GM21825 (cell line): Measurements from ENCODE around the gene FAM53B.

Experiments used
- ATAC-seq: cut with Tn5 transposase; IDR thresholded peaks from one replicate; pipeline ENCODE4 v1.9.1; 2021; ENCODE audit warnings: mild to moderate bottlenecking, moderate library complexity; ENCODE audit not compliant: unreplicated experiment

Gene FAM53B

DNA sequence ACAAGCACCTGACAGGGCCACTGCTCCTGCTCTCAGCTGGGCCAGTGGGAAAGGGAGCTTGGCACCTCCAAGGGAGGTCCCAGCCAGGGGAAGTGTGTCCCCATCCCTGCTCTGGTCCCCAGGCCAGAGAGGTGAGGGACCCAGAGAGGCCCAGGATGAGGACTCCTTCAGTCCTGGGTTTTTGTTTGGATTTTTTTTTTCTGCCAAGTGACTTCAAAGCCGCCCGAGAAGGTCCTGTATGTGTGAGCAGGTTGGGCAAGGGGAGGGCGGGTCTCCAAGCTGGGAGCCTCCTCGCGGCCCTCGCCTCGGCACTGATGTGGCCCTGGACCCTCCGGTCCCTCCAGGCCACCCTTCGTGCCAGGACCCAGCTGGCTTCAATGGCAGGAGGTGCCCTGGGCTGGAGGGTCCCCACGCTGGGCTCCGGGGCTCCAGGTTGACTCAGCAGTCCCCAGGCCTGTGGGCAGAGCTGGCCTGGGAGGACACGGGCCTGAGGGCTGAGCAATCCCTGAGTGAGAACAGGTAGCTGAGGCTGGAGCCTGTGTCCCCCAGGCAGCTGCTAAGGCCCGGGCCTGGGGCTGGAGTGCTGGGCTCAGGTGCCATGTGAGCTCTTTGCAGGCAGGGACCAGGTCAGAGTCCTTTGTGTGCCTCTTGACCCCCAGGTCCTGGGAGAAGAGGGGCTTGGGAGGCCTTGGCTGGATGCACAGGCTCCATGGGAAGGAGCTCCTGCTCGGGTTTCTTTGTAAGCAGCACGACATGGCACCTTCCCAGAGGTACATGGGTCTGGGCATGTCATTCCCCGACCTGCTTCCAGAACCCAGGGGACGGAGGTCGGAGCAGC, 140.6 kb downstream of the FAM53B start:
- no peak for ATAC-seq

DNA sequence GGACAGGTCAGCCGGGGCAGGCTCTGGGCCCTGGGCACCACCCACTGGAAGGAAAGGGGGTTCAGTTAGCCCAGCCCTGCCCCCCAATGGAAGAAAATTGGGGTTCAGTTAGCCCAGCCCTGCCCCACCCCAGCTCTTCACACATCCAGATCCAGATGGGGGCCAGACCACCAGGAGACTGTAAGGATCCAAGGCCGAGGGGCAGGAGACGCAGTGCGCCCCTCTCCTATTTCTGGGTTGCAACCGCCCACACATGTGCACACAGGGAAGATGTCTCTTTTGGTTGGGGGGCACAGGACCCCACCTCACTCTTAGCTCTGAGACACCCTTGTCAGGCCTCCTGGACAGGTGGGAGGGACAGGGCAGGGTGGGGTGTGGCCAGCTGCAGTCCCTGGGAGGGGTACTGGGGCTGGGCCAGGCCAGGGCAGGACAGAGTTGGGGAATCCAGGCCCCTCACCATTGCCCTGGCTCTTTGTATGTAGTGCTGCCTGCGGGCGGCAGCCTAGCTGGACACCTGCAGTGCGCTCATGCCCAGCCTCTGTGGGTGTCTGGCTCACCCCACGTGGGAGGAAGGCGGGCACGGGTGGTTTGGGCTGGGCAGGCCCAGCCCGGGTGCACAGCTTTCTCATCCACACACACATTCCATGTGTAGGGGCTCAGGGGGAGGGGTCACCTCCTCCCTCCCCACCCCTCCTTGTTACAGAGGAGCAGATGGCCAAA, 141.4 kb downstream of the FAM53B start:
- ATAC-seq, result no peak

DNA sequence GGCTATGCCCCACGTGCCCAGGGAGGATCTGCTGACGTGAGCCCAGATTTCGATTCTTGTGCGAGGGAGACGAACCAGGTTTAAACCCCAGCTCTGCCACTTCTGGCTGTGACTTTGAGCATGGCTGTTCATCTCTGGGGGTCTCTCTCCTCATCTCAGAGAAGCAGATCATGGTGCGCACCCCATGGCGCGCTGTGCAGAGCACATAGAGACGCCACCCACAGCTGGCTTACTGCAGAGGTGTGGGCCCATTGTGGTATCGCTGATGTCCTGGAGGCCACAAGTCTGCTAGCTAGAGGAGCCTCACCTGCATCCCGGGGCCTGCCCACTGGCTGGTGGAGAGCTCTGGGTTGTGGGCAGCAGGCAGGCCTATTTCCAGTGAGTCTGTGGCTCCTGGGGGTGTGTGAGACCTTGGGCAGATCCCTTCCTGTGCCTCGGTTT, 142.0 kb downstream of the FAM53B start:
- no peak for ATAC-seq

DNA sequence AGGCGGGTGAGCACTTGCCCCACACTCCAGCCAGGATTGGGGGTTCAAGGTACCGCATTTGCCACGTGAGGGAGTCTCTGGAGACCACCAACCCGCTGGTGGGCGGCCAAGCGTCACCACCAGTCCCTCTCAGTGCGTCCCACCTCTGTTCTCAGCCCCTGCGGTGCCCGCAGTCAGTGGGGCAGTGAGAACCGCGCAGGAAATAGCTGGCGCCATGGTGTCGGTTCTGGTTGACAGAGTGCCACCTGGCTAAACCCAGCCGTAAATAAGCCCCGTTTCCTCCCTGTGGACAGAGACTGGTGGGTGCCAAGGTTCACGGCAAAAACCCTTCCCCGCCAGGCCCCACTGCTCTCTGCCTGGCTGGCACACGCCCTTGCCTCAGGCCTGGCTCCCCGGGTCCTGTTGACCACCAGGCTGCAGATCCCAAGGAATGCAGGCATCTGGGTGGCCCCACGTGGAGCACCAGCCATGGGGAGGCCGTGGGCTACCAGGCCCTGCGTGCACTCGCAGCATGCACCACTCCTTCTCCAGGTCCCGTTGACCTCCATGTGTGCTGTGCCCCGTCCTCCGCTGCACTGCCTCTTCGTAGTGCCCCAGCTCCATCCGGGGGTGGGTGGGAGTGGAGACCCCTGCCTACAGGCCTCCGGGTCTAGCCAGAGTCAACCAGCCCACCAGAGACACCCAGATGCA, 142.6 kb downstream of the FAM53B start:
- ATAC-seq, result no peak

DNA sequence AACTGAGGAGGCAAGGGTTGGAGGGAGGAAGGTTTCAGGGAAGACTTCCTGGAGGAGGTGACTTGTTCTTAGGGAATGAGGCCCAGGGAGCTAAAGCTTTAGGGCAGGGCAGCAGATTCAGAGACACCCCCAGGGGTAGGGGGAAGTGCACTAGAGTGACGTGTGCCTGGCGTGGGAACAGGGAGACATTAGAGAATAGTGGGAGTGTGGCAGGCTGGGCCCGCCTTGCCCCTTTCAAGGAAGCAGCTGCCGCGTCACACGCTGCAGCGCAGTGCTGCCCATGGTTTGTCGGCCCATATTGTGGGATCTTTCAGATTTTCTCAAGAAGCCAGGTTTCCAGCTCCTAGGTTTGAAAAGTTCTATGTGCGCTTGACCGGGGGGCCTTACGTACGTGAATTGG, 143.2 kb downstream of the FAM53B start:
- ATAC-seq, result no peak

DNA sequence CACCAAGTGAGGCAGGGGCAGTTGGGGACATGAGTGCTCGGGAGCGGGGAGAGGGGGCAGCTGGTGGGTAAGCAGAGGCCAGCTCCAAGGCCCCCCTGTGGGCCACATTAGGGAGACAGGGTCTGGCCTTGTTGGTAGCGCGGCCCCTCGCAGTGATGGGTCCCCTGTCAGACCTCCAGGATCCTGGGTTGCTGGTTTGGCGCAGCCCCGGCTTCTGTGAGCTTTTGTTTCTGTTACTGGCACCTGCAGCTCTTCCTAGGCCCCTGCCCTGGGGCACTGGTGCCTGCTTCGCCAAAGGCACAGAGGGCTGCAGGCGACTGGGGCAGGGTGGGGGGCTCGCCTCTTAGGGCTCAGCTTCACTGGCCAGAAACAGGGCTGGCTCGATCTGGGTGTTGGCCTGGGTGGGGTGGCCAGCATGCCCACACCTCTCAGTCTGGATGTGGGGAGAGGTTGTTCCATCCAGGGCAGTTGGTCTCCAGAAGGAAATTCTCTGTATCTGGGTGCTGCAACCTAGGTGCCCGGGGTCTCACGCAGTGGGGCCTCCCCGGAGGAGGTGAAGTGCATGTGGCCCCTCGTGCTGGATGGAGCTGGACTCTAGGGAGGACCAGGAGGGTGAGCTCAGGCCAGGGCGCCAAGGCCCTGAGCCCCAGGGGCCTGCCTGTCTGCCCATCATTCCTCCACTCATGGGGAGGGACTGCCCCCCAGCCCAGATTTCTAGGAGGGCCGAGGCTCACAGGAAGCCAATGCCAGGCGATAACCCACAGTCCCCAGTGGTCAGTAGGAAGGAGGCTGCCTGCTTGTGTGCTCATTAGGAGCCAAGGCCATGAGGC, 143.9 kb downstream of the FAM53B start:
- no peak for ATAC-seq

DNA sequence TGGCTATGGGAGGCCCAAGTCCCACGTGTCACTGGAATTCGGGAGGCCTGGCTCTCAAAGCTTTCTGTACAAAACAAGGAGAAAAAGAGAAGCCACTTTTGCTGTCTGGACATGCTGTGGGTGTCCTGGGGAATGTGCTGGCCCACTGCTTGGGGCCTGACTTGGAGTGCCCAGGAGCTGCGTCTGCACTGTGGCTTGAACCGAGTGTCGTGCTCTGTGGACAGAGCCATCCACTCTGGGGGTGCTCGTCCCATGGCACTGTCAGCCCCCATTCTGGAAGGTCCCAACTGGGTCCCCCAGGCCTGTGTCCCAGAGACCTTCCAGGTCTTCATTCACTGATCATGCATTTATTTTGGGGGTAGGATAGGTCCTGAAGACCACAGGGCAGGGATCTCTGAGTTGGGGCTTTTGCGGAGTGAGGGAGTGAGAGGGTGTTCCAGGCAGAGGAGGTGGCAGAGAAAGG, 144.6 kb downstream of the FAM53B start:
- ATAC-seq, result no peak

DNA sequence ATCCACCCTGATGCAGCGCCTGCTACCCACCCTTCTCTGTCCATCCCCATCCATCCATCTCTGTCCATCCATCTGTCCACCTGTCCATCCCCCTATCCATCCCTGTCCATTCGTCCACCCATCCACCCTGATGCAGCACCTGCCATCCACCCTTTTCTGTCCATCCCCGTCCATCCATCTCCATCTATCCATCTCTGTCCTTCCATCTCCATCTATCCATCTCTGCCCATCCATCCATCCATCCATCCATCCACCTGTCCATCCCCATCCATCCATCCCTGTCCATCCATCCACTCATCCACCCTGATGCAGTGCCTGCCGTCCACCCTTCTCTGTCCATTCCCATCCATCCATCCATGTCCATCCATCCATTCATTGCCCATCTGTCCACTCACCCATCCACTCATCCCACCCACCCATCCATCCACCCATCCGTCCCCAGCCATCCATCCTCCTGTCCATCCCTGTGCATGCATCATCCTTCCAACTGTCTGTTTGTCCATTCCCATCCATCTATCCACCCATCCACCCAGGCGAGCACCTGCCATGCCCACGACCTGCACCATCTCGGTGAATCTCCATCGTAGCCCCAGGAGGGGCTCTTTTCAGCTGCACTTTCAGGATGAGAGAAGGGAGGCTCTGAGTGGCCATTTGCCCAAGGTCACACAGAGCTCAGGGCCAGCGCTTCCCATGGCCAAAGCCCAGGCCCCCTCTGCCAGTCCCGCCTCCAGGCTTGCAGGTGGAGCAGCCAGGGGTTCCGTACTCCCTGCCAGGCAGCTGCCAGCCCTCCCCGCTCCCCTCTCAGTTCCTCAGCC, 145.2 kb downstream of the FAM53B start:
- ATAC-seq, result no peak

DNA sequence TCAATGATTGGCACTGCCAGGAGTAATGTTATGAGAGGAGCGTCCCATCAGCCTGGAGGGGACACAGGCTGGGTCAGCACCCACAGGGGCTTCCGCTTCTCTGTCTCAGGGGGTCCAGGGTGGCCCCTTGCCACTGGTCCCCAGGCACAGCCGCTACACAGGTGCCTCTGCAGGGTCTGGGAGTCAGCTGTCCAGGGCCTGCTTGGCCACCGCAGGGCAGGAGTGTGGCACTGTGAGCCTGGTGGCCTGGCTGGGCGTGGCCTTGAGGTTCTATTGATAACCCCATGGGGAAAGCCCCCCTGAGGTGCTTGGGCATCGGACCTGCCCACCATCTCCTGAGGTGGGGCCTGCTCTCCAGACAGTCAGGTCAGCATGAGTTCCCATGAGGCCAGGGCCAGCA, 146.0 kb downstream of the FAM53B start:
- ATAC-seq, result no peak

DNA sequence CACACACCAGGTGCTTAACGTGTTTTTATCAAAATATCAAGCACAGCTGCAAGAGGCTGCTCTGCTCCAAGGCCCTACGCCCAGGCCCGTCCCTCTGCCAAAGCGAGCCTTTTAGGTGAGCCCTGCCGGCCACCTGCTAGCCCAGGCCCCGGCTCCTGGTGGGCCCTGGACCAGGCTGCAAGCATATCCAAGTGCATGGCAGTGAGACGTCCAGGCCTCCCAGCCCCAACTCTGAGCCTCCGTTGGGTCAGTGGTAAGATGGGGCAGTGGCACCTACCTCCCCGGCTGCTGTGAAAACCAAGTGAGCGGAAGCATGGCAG, 146.4 kb downstream of the FAM53B start:
- no peak for ATAC-seq

DNA sequence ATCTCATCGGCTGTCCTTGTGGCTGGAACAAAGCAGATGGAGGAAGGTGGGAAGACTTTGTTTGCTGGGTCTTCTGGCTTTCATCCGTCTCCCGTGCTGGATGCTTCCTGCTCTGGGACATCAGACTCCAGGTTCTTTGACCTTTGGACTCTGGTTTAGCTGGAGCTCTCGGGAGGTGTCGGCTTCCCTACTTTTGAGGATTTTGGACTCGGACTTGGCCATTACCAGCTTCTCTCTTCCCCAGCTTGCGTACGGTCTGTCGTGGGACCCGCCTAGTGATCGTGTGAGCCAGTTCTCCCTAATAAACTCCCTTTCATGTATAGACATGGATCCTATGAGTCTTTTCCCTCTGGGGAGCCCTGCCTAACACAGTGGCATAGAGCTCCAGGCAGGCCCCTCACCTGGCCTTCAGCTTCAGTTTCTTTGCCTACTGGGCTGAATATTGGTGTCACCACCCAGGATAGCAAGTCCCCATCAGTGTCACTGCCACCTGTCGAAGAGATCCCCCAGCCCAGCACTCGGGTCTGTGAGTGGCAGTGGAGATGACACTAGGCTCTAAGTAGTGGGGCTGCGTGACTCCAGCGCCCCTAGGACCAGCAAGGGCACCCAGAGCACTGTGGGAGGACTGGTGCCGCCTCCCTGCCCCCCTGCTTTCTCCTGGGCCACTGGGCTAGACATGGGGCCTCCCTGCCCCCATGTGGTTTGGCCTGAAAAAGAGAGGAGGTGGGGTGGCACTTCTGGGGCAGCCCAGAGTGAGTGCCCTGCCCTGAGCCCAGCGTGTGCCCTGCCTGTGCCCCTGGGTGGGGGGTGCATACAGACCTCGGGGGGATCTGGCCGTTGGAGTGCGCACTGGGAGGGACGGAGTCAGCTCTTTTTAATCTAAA, 147.0 kb downstream of the FAM53B start:
- ATAC-seq, result no peak

DNA sequence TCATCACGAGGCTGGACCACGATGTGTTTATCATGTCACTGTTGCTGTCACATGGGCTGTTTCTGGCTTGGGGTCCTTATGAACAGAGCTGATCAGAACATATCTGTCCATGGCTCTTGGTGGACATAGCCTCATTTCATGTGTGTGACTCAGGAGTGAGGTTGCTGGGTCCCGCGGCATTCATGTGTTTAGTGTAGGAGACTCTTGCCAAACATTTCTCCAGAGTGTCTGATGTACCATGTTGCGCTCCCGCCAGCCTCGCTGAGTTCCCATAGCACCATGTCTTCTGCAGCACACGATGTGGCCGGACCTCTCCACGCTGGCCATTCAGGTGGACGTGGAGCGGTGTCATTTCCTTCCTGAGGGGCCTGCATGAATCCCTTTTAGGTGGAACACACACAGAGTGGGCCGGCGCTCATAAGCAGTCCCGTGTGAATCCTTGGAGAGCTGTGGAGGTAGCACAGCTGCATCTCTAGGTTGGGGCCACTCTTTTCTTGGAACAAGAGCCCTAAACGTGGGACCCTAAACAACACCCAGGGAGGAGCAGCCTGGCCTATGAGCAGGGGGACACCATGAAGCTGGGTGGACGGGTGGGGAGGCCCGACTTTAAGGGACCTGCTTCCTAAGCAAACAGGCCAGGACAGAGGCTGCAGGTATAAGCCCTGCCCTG, 147.9 kb downstream of the FAM53B start:
- no peak for ATAC-seq

DNA sequence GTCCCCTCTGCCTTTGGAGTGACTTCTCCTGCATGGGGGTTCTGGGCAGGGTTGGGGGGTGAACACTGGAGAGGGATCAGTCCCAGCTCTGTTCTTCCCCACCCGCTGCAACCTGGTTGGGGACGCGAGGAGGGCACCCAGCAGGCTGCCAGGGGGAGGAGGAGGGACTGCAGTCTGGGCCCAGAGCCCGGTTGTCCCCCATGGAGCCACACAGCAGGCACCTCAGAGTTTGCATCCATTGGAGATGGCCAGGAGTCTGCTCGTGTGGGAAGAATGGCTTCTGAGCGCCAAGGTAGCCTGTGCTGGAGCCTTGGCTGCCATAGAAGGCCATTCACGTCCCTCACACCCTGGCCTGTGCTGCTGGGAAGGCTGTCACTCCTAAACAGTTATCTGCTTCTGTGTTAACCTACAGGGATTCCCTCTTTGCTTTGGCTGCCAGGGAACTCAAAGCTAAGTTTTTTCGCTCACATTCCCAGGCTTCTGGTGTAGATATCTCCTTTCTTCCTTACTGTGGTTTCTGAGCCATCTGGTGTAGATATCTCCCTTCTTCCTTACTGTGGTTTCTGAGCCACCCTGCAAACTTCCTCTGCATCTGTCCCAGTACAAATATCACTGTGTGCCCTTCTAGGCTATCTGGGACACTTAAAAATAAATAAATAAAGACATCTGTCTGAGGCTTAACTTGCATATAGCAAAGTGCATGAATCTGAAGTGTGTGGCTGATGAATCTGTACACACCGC, 148.9 kb downstream of the FAM53B start:
- ATAC-seq, result no peak

DNA sequence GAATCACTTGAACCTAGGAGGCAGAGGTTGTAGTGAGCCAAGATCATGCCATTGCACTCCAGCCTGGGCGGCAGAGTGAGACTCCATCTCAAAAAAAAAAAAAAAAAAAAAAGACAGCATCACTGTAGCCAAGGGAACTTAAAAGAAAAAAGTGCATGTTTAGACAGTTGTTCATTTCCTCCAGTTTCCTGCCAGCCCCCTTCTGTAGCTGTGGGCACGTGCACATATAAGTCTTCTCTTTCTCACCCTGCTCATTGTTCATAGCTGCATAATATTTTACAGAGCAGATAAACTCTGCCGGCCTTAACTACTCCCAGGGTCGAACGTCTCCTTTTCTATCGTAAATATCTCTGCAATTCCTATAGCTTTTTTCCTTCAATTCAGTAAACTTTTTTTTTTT, 149.9 kb downstream of the FAM53B start:
- ATAC-seq, result no peak

DNA sequence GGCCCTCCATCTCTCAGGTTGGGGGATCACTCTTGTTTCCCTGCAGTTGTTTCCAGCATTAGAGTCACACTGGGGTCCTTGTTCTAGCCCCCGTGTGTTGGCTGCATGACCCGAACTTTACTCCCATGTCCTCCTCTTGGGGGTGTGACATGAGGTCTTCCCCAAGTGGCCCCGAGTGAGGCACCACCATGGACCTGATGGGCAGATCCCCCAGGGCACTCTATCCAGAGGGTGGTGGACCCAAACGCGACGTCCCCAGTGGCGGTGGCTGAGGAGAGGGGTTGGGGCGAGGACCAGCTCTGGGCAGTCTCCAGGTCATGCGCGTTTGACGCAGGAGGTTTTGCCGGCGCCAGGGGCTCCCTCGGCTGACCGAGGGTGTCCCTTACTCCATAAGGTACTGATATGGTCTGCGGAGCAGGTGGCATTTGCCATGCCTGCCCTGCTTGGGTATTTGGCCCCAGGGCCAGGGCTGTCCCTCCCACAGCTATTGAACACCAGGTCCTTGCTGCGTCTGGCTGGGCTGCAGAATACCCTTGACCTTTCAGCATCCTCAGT, 150.7 kb downstream of the FAM53B start:
- no peak for ATAC-seq

DNA sequence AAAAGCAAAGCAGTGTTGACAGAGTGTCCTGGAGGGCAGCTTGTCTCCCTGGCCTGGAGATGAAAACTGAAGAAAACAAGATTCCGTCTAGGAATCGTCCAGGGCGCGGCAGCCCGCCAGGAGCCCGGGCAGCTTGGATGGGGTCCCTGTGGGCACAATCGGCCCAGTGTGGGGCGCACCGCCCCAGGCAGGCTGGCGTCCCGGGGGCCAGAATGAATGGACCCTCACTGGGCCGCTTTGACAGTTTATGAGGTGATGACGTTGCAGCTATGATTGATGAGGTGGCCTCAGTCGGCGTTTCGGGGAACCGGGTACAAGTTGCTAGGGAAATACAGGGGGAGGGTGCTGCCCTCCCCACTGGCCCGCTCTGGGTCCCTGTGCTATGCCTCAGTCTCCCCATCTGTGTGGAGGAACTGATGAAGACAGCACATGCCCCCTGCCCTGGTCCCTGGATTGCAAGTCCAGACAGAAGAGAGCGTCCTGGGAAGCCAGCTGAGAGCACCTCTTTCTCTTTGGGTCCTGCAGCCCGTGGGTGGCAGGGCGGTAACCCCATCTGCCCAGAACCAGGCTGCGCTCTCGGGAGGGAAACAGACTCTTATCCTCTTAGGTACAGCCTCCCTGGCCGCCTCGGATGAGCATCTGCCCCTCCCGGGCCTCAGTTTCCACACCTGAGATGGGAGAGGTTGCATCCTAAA, 151.3 kb downstream of the FAM53B start:
- ATAC-seq, result no peak

DNA sequence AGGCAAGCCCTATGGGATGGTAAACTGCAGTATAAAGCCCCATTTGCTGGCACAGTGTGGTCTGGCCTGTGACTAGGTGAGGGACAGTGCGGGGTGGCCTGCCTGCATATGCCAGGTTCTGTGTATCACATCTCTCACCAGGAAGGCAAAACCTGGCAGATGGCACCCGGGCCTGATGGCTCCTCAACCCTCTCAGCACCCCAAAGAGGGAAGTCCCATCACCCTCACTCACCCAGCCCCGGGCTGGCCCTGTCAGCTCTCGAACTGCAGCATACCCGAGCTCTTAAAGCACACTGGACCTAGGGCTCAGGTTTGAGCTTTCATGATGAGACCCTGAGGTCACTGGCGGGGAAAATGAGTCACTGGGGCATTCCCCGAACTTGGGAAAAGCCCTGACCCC, 152.1 kb downstream of the FAM53B start:
- ATAC-seq, result no peak
